ENCODE measurements around the gene PRSS50. TPM values are rescaled to one million over a fixed set of nuclear protein-coding genes. Genes with fewer than 3 reads are reported as not detected.

The PRSS50 gene
- total RNA-seq, 4 donors from 2014 or later: not detected

DNA sequence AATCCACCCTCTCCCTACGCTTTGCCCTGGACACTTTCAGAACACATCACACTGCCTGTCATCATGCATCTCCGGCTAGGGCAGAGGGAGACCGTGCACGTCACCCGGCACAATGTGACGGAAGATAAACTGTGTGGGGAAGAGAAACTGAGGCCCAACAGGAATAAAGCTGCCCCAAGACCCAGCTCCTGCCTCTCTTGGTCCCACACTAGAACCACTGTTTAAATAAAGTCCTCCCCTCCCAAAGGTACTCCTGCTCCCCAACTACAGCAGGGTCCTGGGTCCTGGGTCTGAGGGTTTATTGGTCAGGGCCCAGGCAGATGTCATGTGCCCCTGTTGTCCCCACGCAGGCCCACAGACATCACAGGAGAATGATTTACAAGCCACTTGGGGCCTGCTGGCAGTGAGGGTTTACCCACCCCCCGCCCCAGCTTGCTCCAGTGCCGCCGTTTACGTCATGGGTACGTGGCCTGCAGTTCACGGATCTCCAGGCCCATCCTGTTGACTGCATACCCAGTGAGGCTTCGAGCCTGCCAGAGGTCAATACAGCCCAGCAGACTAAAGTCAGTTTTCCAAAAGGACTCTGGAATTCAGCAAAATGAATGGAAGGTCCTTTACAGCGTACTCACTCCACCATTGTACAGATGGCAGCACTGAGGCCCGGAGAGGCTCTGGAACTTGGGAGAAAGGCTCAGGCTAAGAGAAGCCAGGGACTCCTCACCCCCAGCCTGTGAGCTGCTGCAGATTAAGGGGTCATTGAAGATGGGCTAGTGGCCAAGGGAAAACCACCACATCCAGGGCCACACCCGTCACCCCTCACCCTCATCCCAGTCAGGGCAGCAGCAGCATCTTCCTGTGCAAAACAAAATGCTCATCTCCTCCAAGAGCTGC lies 47.4 kb downstream of the PRSS50 start:
- DNase-seq (peak in 1 of 2 donors; percentile 6), ATAC-seq (no peak)
- Histone ChIP-seq H3K4me1 (no peaks in the 10 kb centered on the region), H3K27ac (no peak overlapping the region), H3K9me3 (no peaks in the 10 kb centered on the region), H3K4me3 (no peak overlapping the region), H3K36me3 (peaks cover 0 to 26% of the 10 kb centered on the region in 2 donors), H3K27me3 (no peaks in the 10 kb centered on the region)
- intact Hi-C loops (cut with DNase I; ENCODE audit: low total_unique reads): no loop called here
- TF ChIP-seq, protein P1, sequence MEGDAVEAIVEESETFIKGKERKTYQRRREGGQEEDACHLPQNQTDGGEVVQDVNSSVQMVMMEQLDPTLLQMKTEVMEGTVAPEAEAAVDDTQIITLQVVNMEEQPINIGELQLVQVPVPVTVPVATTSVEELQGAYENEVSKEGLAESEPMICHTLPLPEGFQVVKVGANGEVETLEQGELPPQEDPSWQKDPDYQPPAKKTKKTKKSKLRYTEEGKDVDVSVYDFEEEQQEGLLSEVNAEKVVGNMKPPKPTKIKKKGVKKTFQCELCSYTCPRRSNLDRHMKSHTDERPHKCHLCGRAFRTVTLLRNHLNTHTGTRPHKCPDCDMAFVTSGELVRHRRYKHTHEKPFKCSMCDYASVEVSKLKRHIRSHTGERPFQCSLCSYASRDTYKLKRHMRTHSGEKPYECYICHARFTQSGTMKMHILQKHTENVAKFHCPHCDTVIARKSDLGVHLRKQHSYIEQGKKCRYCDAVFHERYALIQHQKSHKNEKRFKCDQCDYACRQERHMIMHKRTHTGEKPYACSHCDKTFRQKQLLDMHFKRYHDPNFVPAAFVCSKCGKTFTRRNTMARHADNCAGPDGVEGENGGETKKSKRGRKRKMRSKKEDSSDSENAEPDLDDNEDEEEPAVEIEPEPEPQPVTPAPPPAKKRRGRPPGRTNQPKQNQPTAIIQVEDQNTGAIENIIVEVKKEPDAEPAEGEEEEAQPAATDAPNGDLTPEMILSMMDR (IDR thresholded peaks at IDR 0.05 in 4 of 5, conservative IDR thresholded peaks at IDR 0.05 in 1 of 5): no peak
- no peak for TF ChIP-seq POLR2A (IDR thresholded peaks at IDR 0.05)
- in situ Hi-C loops (cut with MboI; ENCODE audit: low sequenced_read_pairs in 4 of 4): no loop called here

GRCh38 chr3:46669191-46669999 lies 48.3 kb downstream of the PRSS50 start:
- DNase-seq (peak in 1 of 2 donors; percentile 8), ATAC-seq (no peak)
- intact Hi-C loops (cut with DNase I; ENCODE audit: low total_unique reads) (no loop called here), in situ Hi-C loops (cut with MboI; ENCODE audit: low sequenced_read_pairs in 4 of 4) (no loop called here)
- no peak for TF ChIP-seq POLR2A (IDR thresholded peaks at IDR 0.05)
- TF ChIP-seq, protein P1 (IDR thresholded peaks at IDR 0.05 in 4 of 5, conservative IDR thresholded peaks at IDR 0.05 in 1 of 5): no peak
- Histone ChIP-seq H3K4me1 (peaks cover 0 to 1% of the 10 kb centered on the region in 2 donors), H3K4me3 (no peak overlapping the region), H3K36me3 (peaks cover 0 to 18% of the 10 kb centered on the region in 2 donors), H3K27ac (no peak overlapping the region), H3K9me3 (no peaks in the 10 kb centered on the region), H3K27me3 (no peaks in the 10 kb centered on the region)

DNA sequence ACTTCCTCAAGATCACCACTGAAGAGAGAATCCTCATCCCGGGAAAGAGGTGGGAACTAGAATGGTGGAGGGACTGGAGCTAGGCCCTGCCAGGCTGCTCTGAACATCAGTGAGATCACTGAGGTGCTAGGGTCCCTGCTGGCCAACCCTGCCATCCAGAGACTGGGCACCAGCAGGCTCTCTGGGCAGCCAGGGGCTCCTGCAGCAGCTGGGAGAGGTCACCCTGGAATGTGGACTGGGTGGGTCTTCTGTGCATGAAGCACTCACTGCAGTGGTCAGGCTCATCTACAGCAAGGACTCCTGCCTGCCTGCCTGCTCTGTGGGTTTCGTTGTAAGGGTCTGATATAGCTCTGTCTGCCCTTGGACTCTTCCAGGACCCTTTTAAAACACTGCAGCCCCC lies 49.1 kb downstream of the PRSS50 start:
- TF ChIP-seq, protein P1 (IDR thresholded peaks at IDR 0.05 in 4 of 5, conservative IDR thresholded peaks at IDR 0.05 in 1 of 5): no peak
- no peak for TF ChIP-seq POLR2A (IDR thresholded peaks at IDR 0.05)
- Histone ChIP-seq H3K27me3 (no peaks in the 10 kb centered on the region), H3K4me3 (no peak overlapping the region), H3K36me3 (peaks cover 0 to 10% of the 10 kb centered on the region in 2 donors), H3K27ac (no peak overlapping the region), H3K4me1 (peaks cover 0 to 9% of the 10 kb centered on the region in 2 donors), H3K9me3 (no peaks in the 10 kb centered on the region)
- in situ Hi-C loops (cut with MboI; ENCODE audit: low sequenced_read_pairs in 4 of 4): no loop called here
- ATAC-seq (no peak), DNase-seq (peak in 1 of 2 donors; percentile 0)
- intact Hi-C loops (cut with DNase I; ENCODE audit: low total_unique reads): no loop called here

DNA sequence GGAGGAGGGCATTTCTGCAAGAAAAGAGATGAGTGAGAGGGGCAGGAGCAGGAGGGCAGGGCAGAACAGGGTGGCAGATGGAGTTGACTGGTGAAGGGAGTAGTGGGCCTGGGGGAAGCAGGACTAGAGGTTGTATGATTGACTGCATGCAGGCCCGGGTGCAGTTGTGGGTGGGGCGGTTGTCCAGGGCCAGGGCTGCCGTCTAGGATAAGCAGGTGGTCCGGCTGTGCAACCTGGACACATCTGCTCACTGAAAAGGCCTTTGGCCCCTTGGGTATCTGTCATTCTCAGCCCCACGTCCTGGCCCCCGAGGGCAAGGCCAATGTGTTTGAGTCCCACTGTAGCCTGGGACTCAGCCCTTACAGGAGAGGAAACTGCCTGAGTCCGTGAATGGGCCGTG lies 49.6 kb downstream of the PRSS50 start:
- Histone ChIP-seq H3K4me3 (no peak overlapping the region), H3K27me3 (no peaks in the 10 kb centered on the region), H3K36me3 (peaks cover 0 to 6% of the 10 kb centered on the region in 2 donors), H3K27ac (no peak overlapping the region), H3K4me1 (peaks cover 0 to 14% of the 10 kb centered on the region in 2 donors), H3K9me3 (no peaks in the 10 kb centered on the region)
- DNase-seq (peak in 1 of 2 donors; percentile 0), ATAC-seq (no peak)
- in situ Hi-C loops (cut with MboI; ENCODE audit: low sequenced_read_pairs in 4 of 4) (no loop called here), intact Hi-C loops (cut with DNase I; ENCODE audit: low total_unique reads) (no loop called here)
- no peak for TF ChIP-seq POLR2A (IDR thresholded peaks at IDR 0.05)
- TF ChIP-seq, protein P1 (IDR thresholded peaks at IDR 0.05 in 4 of 5, conservative IDR thresholded peaks at IDR 0.05 in 1 of 5): no peak

Measured in gastrocnemius medialis (tissue), 4 donors.